ENCODE results near the gene FGF4.

DNA sequence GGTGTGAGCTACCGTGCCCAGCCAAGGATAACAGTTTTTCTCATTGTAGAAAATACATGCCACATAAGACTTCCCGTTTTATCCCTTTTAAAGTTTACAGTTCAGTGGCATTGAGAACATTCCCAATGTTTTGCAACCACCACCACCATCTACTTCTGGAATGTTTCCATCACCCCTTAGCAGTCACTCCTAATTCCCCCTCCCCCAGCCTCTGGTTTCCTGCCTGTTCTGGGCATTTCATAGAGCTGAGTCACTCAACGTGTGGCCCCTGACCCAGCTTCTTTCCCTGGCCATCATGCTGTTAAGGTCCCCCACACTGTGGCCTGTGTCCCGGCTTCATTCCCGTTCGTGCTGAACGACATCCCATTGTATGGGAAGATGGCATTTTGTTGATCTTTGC lies 30.7 kb downstream of the FGF4 start:
- no peak for TF ChIP-seq POLR2A (IDR thresholded peaks at IDR 0.05; ENCODE audit: low read depth)
- no peak for TF ChIP-seq POLR2AphosphoS5 (IDR thresholded peaks at IDR 0.05)
- TF ChIP-seq, protein P1, sequence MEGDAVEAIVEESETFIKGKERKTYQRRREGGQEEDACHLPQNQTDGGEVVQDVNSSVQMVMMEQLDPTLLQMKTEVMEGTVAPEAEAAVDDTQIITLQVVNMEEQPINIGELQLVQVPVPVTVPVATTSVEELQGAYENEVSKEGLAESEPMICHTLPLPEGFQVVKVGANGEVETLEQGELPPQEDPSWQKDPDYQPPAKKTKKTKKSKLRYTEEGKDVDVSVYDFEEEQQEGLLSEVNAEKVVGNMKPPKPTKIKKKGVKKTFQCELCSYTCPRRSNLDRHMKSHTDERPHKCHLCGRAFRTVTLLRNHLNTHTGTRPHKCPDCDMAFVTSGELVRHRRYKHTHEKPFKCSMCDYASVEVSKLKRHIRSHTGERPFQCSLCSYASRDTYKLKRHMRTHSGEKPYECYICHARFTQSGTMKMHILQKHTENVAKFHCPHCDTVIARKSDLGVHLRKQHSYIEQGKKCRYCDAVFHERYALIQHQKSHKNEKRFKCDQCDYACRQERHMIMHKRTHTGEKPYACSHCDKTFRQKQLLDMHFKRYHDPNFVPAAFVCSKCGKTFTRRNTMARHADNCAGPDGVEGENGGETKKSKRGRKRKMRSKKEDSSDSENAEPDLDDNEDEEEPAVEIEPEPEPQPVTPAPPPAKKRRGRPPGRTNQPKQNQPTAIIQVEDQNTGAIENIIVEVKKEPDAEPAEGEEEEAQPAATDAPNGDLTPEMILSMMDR (IDR thresholded peaks at IDR 0.05), result no peak
- no peak for TF ChIP-seq EP300 (IDR thresholded peaks at IDR 0.05)

Data from esophagus muscularis mucosa (tissue), 4 donors.